GM19395 (cell line): ENCODE data around the gene SLC1A3.

Experiments used
- ATAC-seq: cut with Tn5 transposase; IDR thresholded peaks from one replicate; pipeline ENCODE4 v1.9.1; 2021; ENCODE audit warnings: mild to moderate bottlenecking, moderate library complexity; ENCODE audit not compliant: unreplicated experiment

SLC1A3 gene

DNA sequence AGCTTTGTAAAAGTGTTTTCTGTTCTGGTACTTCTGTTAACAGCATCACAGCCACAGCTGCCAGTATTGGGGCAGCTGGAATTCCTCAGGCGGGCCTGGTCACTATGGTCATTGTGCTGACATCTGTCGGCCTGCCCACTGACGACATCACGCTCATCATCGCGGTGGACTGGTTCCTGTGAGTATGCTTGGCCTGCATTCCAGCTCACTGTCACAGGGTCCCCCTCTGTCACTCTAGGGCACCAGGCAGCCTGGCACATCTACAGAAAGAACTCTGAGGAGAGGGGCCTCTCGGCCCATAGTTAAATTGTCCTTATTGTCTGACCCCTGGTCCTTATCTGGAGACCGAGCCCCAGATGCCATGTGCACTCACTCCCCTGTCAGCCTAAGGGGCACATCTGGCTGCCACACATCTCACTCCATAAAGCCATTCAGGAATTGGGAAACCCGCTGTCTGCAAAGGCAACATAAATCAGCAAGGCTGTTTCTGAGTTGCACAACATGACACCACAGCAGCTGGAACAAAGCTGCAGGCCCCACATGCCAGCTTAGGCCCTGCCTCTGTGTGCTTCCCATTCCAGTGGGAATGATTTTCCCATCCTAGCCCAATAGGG is 77.5 kb downstream of the SLC1A3 start:
- no peak for ATAC-seq

DNA sequence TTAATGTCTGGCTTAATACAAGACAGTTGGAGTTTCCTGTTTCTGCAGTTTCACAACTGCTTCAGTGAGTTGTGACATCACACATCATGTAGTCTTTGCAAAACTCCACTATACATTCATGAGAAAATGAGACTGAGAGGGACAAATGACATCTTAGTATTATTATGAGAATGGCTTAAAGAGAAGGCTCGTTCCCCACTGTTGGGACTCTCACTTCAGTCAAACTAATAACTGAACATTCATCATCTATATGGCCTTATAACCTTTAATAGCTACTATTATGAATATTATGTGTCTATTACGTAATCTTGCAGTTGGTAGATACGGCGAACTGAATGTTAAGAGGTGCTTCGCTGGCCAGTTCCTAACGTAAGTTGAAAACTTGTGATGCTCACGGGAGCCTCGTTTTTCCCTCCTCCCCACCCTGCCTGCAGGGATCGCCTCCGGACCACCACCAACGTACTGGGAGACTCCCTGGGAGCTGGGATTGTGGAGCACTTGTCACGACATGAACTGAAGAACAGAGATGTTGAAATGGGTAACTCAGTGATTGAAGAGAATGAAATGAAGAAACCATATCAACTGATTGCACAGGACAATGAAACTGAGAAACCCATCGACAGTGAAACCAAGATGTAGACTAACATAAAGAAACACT is 79.4 kb downstream of the SLC1A3 start:
- peak; percentile 50 for ATAC-seq

DNA sequence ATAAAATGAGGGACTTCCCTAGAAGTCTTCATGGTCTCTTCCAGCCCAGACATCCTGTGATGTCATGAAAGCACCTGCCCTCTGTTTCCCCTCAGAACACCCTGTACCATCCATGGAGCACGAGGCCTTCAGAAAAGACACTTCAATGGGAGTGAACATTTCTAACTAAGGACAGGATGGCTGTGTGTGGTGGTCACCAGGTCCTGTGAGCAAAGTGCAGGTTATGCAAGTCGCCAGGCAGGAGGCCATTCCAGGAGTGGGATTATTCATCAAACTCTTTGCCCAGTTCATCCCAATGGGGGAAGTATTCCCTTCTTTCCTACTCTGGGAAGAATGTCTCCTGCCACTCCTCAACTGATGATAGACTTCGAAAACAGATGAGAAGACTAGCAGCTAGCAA is 80.5 kb downstream of the SLC1A3 start:
- ATAC-seq: no peak

DNA sequence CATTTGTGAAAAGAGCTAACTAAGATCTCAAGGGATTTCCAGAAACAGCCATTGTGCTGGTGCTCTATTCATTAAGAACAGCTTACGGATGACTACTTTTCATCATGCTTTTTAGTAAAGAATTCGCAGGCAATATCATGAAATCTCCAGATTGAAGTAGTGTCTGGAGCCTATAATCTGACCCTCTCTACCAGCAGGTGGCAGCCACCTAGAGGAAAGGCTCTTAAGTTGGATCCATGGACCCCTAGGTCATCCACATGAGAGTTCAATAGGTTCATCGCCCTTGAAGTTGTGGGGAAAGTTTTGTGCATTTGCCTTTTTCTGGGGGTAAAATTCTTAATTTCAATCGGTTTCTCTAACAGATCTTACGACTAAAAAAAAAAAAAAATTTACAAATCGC is 82.3 kb downstream of the SLC1A3 start:
- ATAC-seq: no peak

DNA sequence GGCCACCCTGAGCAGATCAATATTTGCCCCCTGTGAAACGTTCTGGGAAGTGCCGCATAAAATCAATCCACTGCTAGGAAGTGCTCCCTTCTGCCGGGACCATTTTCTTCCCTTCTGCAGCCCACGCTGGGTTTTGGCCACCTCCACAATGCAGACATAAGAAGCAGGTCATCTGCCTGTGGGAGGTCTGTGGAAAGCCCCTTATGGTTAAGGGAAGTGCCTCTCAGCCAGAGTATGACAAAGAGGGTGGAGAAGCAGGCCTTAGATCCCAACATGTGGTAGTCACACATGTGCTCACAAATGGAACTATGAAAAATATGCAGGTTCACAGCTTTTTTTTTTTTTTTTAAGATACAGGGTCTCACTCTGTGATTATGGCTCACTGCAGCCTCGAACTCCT is 82.8 kb downstream of the SLC1A3 start:
- ATAC-seq: no peak

DNA sequence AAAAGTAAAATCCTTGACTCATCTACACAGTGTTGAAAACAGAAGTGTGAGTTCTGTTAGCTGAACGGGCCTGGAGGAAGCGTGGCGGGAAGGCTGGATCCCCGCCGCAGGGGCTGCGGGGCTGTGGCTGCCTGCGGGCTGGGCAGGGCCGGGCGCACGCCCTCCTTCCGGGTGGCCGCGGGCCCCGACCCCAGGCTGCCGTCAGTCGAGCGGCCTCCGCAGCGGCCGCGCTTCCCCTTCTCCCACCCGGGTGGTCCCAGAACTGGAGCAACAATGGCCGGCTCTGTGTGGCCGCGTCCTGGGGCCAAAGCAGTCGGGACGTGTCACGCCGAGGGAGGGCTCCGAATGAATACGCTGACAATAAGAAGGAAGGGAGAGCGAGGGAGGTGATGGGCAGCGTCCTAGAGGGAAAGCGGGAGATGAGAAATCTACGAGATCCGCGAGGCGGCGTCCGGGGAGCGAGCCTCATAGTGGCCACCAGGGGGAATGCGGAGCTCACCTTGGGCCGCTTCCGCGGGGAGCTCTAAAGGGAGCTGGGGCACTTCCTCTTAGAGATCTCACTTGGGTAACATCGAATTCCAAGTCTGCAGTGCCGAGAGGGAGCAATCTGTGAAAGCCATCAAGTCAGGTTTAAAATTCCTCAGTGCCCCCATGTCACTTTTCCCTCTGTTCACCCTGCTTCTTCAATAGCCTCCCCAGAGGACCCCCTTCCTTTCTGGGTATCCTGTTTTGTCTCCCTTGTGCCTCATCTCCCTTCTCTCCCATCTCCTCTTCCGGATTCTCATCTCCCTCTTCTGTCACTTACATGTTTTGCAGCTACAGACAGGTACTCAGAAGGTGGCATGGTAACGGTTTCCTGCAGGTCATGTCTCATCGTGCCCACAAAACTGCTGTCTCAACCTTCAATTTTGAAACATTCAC is 83.9 kb downstream of the SLC1A3 start:
- peak; percentile 69 for ATAC-seq

DNA sequence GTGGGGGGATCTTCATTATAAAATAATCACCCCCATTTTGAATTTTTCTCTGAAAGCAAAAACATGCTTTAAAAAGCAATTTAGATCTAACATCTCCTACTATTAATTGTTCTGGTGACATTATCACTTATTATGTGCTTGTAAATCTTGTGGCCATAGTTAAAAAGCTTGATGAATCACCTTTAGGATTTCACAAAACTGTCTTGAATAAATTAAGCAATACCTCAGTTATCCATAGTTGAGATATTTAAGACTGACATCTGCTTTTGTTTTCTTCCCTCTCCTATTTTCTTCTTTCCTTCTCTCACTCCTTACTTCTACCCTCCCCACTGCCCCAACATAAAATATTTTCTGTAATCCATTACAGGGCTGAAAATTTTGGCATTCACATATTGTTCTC is 84.8 kb downstream of the SLC1A3 start:
- no peak for ATAC-seq

DNA sequence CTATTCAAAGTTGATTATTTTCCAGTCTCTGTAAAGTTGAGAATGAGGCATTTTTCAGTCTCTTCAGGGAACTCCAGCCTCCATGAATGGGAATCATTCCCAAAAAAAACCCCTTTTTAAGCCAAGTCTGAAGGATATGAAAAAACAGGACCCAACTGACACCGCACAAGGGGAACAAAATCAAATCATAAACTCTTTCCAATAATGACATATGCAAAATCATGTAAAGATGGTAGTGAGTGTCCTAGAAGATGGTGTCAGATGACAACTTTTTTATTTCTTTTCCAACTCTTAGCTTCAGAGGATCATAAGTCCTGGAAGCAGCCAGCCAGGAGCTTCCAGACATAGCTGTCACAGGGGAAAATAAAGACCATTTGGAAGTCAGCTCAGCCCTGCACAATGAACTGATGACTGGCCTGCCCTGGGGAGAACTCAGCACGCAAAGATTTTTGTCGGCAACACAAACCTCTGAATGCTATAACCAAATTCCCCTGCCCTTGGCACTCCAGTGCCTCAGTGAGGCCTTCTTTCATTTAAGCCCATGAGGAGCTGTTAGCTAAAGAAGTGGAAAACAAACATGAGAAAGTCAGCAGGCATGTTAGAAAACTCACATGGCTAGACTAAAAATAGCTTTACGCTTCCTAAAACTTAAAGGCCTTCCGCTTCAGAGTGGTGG is 85.4 kb downstream of the SLC1A3 start:
- ATAC-seq: no peak

DNA sequence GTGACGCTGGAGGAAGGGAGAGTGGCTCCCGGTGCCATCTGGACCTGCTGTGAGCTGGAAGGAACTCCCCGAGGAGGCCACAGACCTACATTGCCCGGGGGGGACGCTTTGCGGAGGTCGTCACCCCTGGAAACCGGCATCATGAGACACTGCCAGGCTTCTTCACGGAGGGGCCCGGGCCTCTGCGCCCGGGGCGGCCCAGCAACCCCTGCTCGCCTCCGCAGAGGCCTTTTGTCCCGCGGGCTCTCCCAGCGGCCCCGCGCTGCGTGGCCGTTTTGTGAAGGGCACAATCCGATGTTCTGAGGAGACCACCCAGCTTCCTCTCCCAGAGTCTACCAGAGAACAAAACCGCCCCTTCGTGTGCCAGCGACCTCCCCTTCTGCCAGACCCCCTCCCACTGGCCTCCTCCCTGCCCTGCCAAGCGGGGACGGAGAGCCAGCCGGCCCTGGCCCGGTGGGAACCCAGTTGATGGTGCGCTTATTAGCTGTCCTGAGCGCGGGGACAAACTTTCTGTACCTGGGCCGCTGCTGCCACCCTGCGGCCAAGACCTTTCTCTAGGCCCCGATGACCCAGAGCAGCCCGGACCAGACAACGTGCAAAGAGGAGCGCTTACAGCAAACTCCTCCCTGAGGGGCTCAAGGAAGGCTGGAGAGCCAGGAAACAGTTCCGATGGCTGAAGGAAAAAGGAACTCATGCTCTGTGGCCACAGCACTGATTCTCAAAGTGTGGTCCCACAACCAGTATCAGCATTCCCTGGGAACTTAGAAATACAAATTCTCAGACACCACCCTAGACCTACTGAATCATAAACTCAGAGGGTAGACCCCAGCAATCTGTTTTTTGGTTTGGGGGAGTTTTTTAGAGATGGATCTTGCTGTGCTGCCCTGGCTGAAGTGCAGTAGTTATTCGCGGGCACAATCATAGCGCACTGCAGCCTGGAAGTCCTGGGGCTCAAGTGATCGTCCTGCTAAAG is 86.7 kb downstream of the SLC1A3 start:
- peak; percentile 73 for ATAC-seq

DNA sequence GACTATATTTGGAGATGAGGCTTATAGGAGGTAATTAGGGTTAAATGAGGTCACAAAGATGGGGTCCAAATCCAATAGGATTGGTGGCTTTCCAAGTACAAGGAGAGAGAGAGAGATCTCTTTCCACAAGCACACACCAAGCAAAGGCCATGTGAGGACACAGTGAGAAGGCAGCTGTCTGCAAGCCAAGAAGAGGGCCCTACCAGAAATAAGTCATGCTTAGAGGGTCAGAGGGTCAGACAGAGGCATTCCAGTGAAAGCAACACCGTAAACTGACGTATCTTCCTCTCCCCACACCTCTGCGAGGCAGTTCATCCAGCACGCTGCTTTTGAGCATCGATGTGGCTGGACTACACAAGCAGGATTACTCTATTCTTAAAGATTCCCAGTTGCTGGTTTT is 87.9 kb downstream of the SLC1A3 start:
- ATAC-seq: no peak

DNA sequence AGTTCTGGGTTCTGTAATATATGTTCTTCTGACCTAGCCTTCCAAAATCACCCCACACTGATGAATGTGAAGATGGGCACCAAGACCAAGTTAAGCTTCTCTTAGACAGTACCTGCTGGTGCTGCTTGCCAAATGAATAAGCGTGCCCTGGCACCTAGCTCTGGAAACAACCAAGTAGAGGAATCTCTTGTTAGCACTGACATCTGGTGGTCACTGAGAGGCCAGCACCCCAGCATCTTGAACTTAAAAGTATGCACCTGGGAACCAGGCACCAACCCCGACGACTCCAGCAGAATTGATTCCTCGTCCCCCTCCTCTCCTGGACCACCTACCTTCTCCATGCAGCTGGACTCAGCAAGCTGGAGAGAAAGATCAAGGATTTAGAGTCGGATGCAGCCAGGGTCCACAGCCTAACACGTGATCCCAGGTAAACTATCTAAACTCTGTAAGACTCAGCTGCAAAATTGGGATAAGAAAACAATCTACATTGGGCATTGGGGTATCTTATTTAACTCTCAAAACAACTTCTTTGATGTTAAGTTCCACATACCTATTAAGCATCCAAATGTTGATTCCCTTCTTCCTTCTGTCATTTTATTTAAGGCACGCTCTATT is 89.8 kb downstream of the SLC1A3 start:
- ATAC-seq: no peak

DNA sequence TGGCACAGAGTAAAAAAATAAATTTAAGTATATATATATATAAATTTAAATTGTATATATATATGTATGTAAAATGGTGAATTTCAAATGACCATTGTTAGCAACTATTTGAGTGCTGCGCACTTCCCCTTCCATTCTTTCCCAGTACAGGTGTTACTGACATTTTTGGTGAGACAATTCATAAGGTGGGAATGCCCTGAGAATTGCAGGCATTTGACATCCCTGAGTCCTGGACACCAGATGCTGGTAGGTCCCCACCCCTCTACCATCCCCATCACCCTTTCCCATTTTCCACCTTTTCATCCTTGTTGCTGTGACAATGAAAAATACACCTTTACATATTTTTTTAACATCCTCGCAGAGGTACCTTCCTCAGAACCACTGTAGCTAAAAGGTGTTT is 91.6 kb downstream of the SLC1A3 start:
- no peak for ATAC-seq

DNA sequence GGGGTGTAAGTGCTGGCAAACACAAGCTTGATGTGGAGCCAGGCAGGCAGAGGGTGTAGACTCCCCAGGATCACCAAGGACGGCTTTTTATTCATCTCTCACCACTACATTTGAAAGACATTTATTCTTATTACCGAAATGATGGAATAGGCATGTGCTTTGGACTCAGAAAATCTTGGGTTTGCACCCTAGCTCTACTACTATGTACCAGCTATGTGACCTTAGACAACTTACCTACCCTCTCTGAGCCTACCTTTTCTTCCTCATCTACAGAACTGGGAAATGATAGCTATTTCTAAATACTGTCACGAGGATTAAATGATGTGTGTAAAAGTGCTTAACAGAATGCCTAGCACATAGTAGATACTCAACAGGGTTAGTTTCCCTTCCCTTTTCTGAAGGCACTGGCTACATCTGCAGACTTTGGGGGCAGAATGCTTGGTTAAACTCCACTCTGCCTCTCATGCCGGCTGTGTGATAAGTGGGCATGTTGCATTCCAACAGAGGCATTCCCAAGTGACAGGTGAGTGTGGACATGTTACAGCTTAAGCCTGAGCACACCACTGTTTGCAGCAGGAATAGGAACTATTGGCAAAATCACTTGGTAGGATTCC is 94.8 kb downstream of the SLC1A3 start:
- ATAC-seq: peak; percentile 94

DNA sequence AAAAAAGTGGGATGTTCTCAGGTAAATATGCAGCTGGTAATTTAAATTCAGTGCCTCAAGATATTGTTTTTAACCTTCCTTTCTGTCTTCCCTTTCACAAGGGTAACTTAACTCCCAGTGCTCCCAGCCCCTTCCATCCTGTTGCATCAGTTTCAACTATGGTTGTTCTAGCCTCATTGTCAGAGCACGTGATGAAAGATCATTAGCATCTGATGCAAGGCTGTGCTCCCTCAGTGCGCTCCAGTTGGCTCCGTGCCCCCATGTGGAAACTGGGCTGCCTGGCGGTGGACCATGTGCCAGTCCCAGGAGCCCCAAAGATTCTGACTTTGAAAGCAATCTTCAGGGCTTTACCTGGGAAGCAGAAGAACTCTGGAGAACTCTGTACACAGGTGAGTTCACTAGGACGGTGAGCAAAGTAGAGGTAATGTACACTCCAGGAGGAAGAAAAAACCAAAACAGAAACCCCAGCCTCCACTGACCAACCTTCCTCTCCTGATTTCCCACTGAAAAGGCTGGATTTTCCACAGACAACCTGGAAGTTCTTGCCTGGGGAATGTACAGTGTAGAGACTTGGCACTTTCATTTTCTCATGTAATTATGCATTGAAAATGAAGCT is 96.9 kb downstream of the SLC1A3 start:
- no peak for ATAC-seq

DNA sequence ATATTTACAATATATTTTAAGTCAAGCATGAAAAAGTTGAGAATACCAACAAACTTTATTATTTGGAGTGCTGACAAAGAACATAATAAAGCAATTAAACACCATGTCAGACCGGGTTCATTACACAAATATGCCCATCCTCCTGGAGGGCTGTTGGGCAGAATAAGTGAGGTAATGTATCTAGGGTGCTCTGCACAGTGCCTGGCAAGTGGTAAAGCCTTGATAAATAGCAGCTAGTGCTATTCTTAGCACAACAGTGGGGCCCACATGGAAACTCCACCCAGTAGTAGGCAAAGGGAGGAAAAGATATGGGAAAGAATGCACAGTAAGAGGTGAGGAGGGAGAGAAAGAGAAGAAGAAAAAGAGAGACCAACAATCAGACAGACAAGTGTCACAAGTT is 97.7 kb downstream of the SLC1A3 start:
- ATAC-seq: no peak

DNA sequence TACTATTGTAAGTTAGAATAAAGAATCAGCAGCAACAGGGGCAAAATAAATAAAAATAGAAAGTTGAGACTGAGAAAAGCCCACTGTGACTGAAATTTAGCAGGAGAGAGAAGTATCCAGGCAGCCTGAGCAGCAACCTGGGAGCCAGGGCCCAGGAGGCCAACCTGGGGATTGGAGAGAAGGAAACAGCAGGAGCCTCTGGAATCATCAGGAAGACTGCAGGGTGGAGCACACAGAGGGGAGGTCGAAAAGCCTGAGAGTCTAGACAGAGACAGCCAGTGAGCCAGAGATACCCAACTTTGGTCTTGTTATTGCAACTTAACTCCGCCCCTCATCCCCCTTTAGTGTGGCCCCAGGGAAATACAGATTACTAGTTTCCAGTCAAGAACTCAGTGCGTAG is 98.6 kb downstream of the SLC1A3 start:
- ATAC-seq: no peak

DNA sequence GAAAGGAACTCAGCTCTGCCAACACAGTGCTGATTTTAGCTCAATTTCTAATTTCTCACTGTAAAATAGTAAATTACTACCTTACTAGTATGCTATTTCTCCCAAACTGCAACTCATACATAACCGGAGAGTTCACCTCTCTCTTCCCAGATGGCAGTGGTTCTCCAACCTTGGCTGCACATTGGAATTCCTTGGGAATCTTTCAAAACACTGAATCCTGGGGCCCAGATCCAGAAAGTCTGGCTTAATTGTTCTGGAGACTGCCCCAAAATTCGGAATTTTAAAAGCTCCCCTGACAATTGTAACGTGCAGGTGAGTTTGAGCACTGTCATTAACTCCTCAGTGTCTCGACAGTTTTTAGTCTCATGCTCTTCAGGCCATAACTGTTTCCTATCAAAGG is 100.3 kb downstream of the SLC1A3 start:
- ATAC-seq: no peak

DNA sequence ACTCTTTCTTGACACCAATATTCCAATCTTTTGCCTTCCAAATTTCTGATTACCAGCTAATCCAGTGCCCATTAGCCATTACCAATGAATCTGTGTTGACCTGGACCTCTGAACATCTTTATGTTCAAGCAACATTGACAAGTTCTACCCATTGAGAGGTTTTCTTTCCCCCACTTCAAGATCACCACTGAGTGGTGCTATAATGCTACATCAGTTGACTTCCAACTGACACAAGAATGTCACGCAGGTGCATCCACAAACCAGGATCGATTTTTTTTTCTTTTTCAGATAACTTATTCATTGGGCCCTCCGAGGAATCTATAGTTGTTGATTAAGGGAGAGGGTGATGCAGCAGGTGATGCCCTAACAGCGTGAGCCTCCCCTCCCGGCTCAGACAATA is 102.6 kb downstream of the SLC1A3 start:
- no peak for ATAC-seq

DNA sequence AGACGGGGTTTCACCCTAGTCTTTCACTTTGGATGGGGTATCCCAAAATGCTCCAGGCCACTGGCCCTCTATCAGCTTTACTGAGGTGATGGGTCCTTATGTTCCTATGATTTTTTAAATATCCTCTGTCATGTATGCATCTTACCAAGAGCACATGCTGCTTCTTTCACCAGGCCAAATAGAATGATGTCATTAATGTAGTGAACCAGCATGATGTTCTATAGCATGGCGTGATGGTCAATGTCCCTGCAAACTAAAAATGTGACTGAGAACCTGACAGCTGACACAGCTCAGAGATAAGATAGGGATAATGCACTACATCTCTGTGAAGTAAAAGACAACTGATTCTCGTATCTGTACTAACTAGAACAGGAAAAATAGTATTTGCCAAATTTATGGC is 103.6 kb downstream of the SLC1A3 start:
- no peak for ATAC-seq
